Measurements from ENCODE around the gene RMC1.

- no peak for TF ChIP-seq CTCF (IDR thresholded peaks at IDR 0.05)
- no peak for TF ChIP-seq POLR2A (IDR thresholded peaks at IDR 0.05)
These were observed 34.4 kb upstream of the RMC1 start for GRCh38 chr18:23468753-23469459.
